ENCODE results near the gene GOLGB1. TPM values are rescaled to one million over a fixed set of nuclear protein-coding genes. Genes with fewer than 3 reads are reported as not detected.

GOLGB1 gene
- total RNA-seq, 1 experiment from 2014 or later, result 31.3 TPM

- BruUV-seq (replicated peaks), result no TSS peak
- Histone ChIP-seq H3K4me3 (replicated peaks in 1 of 2; ENCODE audit: low read depth in 1 of 2, low read length in 2 of 2) (no peak overlapping the region), H3K4me1 (ENCODE audit: control insufficient read depth in 1 of 2, insufficient read depth in 2 of 2, low read length in 2 of 2) (peaks cover 3 to 17% of the 10 kb centered on the region in 2 experiments; a peak in 2 of 4 replicates), H4K20me1 (ENCODE audit: insufficient read depth) (no peaks in the 10 kb centered on the region), H3K9me2 (ENCODE audit: insufficient read depth) (no peaks in the 10 kb centered on the region), H3K27me3 (ENCODE audit: insufficient read depth, low read length) (no peaks in the 10 kb centered on the region), H3K36me3 (ENCODE audit: control insufficient read depth in 1 of 2, insufficient read depth in 2 of 2, low read length in 2 of 2) (no peaks in the 10 kb centered on the region), H3K9ac (ENCODE audit: low read length) (no peak overlapping the region), H3K4me2 (ENCODE audit: low read length) (no peak overlapping the region), H3K79me2 (ENCODE audit: insufficient read depth, low read length) (peaks cover 18% of the 10 kb centered on the region), H3K27ac (ENCODE audit: low read depth, low read length) (no peak overlapping the region), H2AFZ (ENCODE audit: low read depth, low read length, poor library complexity, severe bottlenecking) (no peak overlapping the region), H3K9me3 (ENCODE audit: control insufficient read depth in 1 of 2, insufficient read depth in 1 of 2, low read depth in 1 of 2, low read length in 2 of 2) (no peaks in the 10 kb centered on the region)
- ChIA-PET POLR2A (no interaction called here), RAD21 (ENCODE audit: low non-redundant PET in 1 of 2, low total read pairs in 2 of 2, uncharacterized antibody in 2 of 2, unreplicated experiment in 2 of 2) (no interaction called here), CTCF (no interaction called here)
- no peak for TF ChIP-seq FOSL1 (IDR thresholded peaks at IDR 0.05; ENCODE audit: low read depth)
- no peak for TF ChIP-seq EGR1 (IDR thresholded peaks at IDR 0.05; ENCODE audit: low read depth)
- no peak for TF ChIP-seq CTCF (IDR thresholded peaks at IDR 0.05 in 2 of 3, conservative IDR thresholded peaks at IDR 0.05 in 1 of 3; ENCODE audit: borderline replicate concordance in 1 of 3, insufficient read depth in 1 of 3, low read depth in 2 of 3, low read length in 2 of 3)
- no peak for TF ChIP-seq EZH2 (IDR thresholded peaks at IDR 0.05)
- no peak for TF ChIP-seq POLR2A (IDR thresholded peaks at IDR 0.05; ENCODE audit: borderline replicate concordance, extremely low read depth, insufficient read depth, insufficient read length)
- no peak for TF ChIP-seq ZNF274 (IDR thresholded peaks at IDR 0.05; ENCODE audit: low read depth, low read length)
- TF ChIP-seq RAD21 (IDR thresholded peaks at IDR 0.05; ENCODE audit: low read depth), result no peak
- no peak for TF ChIP-seq EZH2phosphoT487 (IDR thresholded peaks at IDR 0.05; ENCODE audit: borderline replicate concordance)
- no peak for TF ChIP-seq REST (IDR thresholded peaks at IDR 0.05; ENCODE audit: low read depth)
- no peak for TF ChIP-seq JUND (IDR thresholded peaks at IDR 0.05)
- no peak for TF ChIP-seq YY1 (IDR thresholded peaks at IDR 0.05; ENCODE audit: extremely low read depth, insufficient replicate concordance, low read depth, low read length)
- no peak for TF ChIP-seq ELF1 (IDR thresholded peaks at IDR 0.05; ENCODE audit: borderline replicate concordance, low read depth)
- no peak for TF ChIP-seq SIN3A (IDR thresholded peaks at IDR 0.05; ENCODE audit: low read depth)
- intact Hi-C loops (cut with micrococcal nuclease), result no loop called here
- DNase-seq (ENCODE audit: low read depth, low spot score), result no peak
- ATAC-seq, result no peak
These were observed 2.7 kb upstream of the GOLGB1 start for GRCh38 chr3:121752261-121752660.
